Heart left ventricle (tissue), 16 donors: Measurements from ENCODE around the gene OPN3. TPM values are rescaled to one million over a fixed set of nuclear protein-coding genes. Genes with fewer than 3 reads are reported as not detected.

Experiments
- ATAC-seq, 4 donors: fragments of 200-7000 bp; cut with Tn5 transposase; one replicate each; pipeline ENCODE4 v1.9.1; 2020 to 2022; ENCODE audit warnings: moderate library complexity in 4 of 4, mild to moderate bottlenecking in 3 of 4, moderate number of reproducible peaks in 1 of 4
- DNase-seq, 5 donors: peaks; one replicate each; pipeline ENCODE4 v3.0.0-alpha.2; 2020
- H3K27ac ChIP-seq, 12 donors: fragments of 200-600 bp; sonication (generic) in 4 of 12; one replicate each; pipeline versions ENCODE4 v1.5.0 to v1.8.0; 2016 to 2022; ENCODE audit warnings: mild to moderate bottlenecking in 2 of 12
- H3K27me3 ChIP-seq, 9 donors: fragments of 200-600 bp; sonication (generic) in 2 of 9; one replicate each; pipeline versions ENCODE4 v1.5.1 to v1.8.0; 2016 to 2022; ENCODE audit warnings: mild to moderate bottlenecking in 3 of 9
- H3K36me3 ChIP-seq, 9 donors: fragments of 200-600 bp; sonication (generic) in 2 of 9; one replicate each; pipeline versions ENCODE4 v1.5.0 to v1.8.0; 2018 to 2022; ENCODE audit warnings: mild to moderate bottlenecking in 2 of 9
- H3K4me1 ChIP-seq, 12 donors: fragments of 200-600 bp; sonication (generic) in 4 of 12; one replicate each; pipeline versions ENCODE4 v1.5.0 to v1.8.0; 2016 to 2022; ENCODE audit warnings: mild to moderate bottlenecking in 3 of 12
- H3K4me3 ChIP-seq, 12 donors: fragments of 200-600 bp; sonication (generic) in 4 of 12; one replicate each; pipeline versions ENCODE4 v1.5.0 to v1.8.0; 2017 to 2022; ENCODE audit warnings: mild to moderate bottlenecking in 9 of 12, moderate library complexity in 4 of 12
- H3K9me3 ChIP-seq, 12 donors: fragments of 200-600 bp; sonication (generic) in 4 of 12; one replicate each; pipeline versions ENCODE4 v1.5.0 to v1.8.0; 2016 to 2022; ENCODE audit warnings: mild to moderate bottlenecking in 1 of 12
- CTCF ChIP-seq, 12 donors: fragments of 200-600 bp; sonication (generic) in 4 of 12; IDR thresholded peaks; one replicate each; pipeline versions ENCODE4 v1.5.0 to v1.8.0; 2018 to 2022; ENCODE audit warnings: antibody characterized with exemption in 12 of 12, mild to moderate bottlenecking in 5 of 12
- POLR2A ChIP-seq, 2 donors: fragments of 450-650 bp; IDR thresholded peaks; one replicate each; pipeline ENCODE4 v1.6.1; 2017; ENCODE audit warnings: antibody characterized with exemption in 2 of 2, mild to moderate bottlenecking in 2 of 2, moderate library complexity in 2 of 2
- WGBS, 4 donors: extraction: QIAGEN DNeasy Blood & Tissue Kit in 2 of 4; methylation state at CpG; one replicate each; pipeline versions ENCODE4 v1.1.5 to v1.1.7; 2013 to 2018; 5-methylcytosine and 5-hydroxymethylcytosine counted together
- intact Hi-C, 10 donors: fragments of 100-400 bp; cut with DNase I; formaldehyde crosslinking; loops; one replicate each; pipeline versions ENCODE4 v1.11.1 to v1.14.2; 2022
- polyA plus RNA-seq, 2 donors: library from polyadenylated mRNA; stranded (reverse); fragments of 200-250 nt; gene quantifications; one replicate each; pipeline ENCODE4 v1.2.3, GENCODE V29; 2013
- total RNA-seq, 9 donors: library from RNA; depleted of rRNA in 2 of 9; stranded (reverse); fragments of >200 nt in 2 of 9; fragmentation: NEBNext Ultra II Directional in 3 of 9; extraction: Animal tissue kit (Norgen Biotek cat#: 25700) in 3 of 9; gene quantifications; one replicate each; pipeline versions ENCODE4 v1.1.0 to v1.2.4, GENCODE V29; 2016 to 2023
- donor health status: ischemic (EF 13 %, LVEDD 7.1; RV severe dilation, severe dysfunction).
- donor health status: healthy with polysubstance abuse.
- donor health status: DM: no; HTN: yes; CAD: no.
- donor health status: DM: no; HTN: no; CAD: no.
- donor health status: ischemic (EF 25% LVEDD 6.9; RV normal size, moderate dysfunction).
- donor health status: ischemic (EF 25% LVEDD 5.7; RV mildly dilated, moderate dysfunction).
- donor health status: healthy.
- donor health status: DM: yes; HTN: yes; CAD: no.
- donor health status: ischemic (EF 35%, LVEDD 5.7; RV mildly dilated, moderate dysfunction).
- donor health status: nonischemic (EF 11% LVEDD 7.7; RV severe dilation, severe dysfunction).
- donor health status: DM: yes; HTN: yes; CAD: no.
- donor health status: PGD.
- donor health status: ischemic (EF 29% LVEDD 5.4; RV normal size, mild dysfunction).
- donor health status: nonischemic (EF 23%, LVEDD 6.1; RV moderate dilation, normal function).

Gene OPN3
- total and polyA plus RNA-seq, 11 donors, result 3.5 to 13.6 (median 6.2) TPM

- H3K36me3 ChIP-seq, result peaks cover 0 to 14% (median 0%) of the 10 kb centered on the region in 9 donors
- intact Hi-C loops, result loop anchor here in 1 of 10 donors (5.0 kb wide), 1 partner anchor 104 kb away; the partner anchor contains the start of gene KMO
- DNase-seq, result no peak
- H3K27ac ChIP-seq, result no peak overlapping the region
- H3K9me3 ChIP-seq, result no peaks in the 10 kb centered on the region
- no peak for TF ChIP-seq POLR2A (IDR thresholded peaks at IDR 0.05)
- no peak for TF ChIP-seq CTCF (IDR thresholded peaks at IDR 0.05)
- H3K27me3 ChIP-seq, result no peaks in the 10 kb centered on the region
- ATAC-seq, result no peak
- 63 to 86% (median 80%) methylated on average over 1 of the region's 1 CpG for WGBS, 4 donors
- H3K4me3 ChIP-seq, result no peak overlapping the region
- H3K4me1 ChIP-seq, result peaks cover 0 to 35% (median 10%) of the 10 kb centered on the region in 12 donors
These were observed 3.9 kb downstream of the OPN3 start for GRCh38 chr1:241636291-241636690.

- WGBS, 4 donors, result 86 to 99% (median 95%) methylated on average over 4 of the region's 4 CpGs
- intact Hi-C loops, result loop anchor here in 1 of 10 donors (5.0 kb wide), 1 partner anchor 103 kb away; the partner anchor contains the start of gene KMO
- Histone ChIP-seq H3K36me3 (peaks cover 0 to 14% (median 0%) of the 10 kb centered on the region in 9 donors), H3K27ac (no peak overlapping the region), H3K4me3 (no peak overlapping the region), H3K27me3 (no peaks in the 10 kb centered on the region), H3K4me1 (peaks cover 0 to 32% (median 10%) of the 10 kb centered on the region in 12 donors), H3K9me3 (no peaks in the 10 kb centered on the region)
- DNase-seq (no peak), ATAC-seq (no peak)
- no peak for TF ChIP-seq CTCF (IDR thresholded peaks at IDR 0.05)
- TF ChIP-seq POLR2A (IDR thresholded peaks at IDR 0.05), result no peak
These were observed 4.5 kb downstream of the OPN3 start for GRCh38 chr1:241635556-241636152.

GRCh38 chr1:241632987-241633386, 7.2 kb downstream of the OPN3 start:
- Histone ChIP-seq H3K27ac (no peak overlapping the region), H3K4me3 (no peak overlapping the region), H3K4me1 (peaks cover 0 to 22% (median 4%) of the 10 kb centered on the region in 12 donors), H3K9me3 (no peaks in the 10 kb centered on the region), H3K36me3 (peaks cover 0 to 14% (median 0%) of the 10 kb centered on the region in 9 donors), H3K27me3 (no peaks in the 10 kb centered on the region)
- 89 to 95% (median 92%) methylated on average over 3 of the region's 3 CpGs for WGBS, 4 donors
- TF ChIP-seq POLR2A (IDR thresholded peaks at IDR 0.05) (no peak), CTCF (IDR thresholded peaks at IDR 0.05) (no peak)
- no peak for DNase-seq
- ATAC-seq, result no peak
- intact Hi-C loops, result loop anchor here in 1 of 10 donors (5.0 kb wide), 1 partner anchor 101 kb away; the partner anchor contains the start of gene KMO

- 86 to 91% (median 89%) methylated on average over 5 of the region's 5 CpGs for WGBS, 4 donors
- H3K27ac ChIP-seq, result no peak overlapping the region
- peaks cover 0 to 14% (median 0%) of the 10 kb centered on the region in 9 donors for H3K36me3 ChIP-seq
- peaks cover 0 to 18% (median 4%) of the 10 kb centered on the region in 12 donors for H3K4me1 ChIP-seq
- intact Hi-C loops, result loop anchor here in 1 of 10 donors (5.0 kb wide), 1 partner anchor 99 kb away; the partner anchor contains the start of gene KMO
- H3K4me3 ChIP-seq, result no peak overlapping the region
- DNase-seq (no peak), ATAC-seq (no peak)
- H3K9me3 ChIP-seq, result no peaks in the 10 kb centered on the region
- no peaks in the 10 kb centered on the region for H3K27me3 ChIP-seq
- no peak for TF ChIP-seq CTCF (IDR thresholded peaks at IDR 0.05)
- no peak for TF ChIP-seq POLR2A (IDR thresholded peaks at IDR 0.05)
These were observed 8.5 kb downstream of the OPN3 start for GRCh38 chr1:241631674-241632073.
